ENCODE results near the gene PRUNE2.

PRUNE2 gene

DNA sequence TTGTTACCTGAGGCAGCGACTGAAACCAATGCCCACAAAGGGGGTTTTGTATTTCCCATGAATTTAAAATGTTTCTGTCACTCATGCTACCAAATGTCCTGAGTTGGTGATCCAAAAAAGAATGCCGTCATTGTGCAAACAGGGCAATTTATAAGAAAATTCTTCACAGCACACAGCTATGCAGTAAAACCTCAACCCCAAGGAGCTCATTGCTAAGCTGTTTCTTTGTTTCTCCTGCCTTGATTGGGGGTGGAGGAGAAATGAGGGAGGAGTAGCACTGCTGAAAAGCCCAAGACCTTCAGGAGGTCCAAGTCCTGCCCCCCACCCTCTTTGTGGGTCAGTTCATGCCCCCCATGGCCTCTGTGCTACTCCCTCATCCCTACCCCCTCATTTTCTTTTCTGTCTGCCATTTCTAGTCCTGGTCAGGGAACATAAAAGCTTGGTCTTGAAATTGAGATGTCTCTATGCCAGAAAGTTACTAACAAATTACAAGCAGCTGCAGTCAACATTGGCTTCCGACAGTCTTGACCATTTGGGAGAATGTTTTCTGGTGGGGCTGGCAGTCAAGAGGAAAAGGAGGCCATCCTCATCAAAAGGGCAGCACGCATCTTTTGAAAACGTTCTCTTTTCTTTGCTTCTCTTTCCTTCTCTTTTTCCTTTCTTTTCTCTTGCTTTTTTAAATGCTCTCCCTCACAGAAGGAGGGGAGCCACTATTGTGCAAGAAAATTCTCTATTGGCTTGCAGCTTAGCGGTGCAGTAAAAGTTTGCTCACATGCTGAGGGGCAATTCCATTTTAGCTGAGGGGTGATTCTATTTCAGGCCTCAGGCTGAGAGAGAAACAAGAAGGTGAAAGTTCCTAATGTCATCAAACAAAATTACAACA is 313.6 kb downstream of the PRUNE2 start:
- DNase-seq = no peak

DNA sequence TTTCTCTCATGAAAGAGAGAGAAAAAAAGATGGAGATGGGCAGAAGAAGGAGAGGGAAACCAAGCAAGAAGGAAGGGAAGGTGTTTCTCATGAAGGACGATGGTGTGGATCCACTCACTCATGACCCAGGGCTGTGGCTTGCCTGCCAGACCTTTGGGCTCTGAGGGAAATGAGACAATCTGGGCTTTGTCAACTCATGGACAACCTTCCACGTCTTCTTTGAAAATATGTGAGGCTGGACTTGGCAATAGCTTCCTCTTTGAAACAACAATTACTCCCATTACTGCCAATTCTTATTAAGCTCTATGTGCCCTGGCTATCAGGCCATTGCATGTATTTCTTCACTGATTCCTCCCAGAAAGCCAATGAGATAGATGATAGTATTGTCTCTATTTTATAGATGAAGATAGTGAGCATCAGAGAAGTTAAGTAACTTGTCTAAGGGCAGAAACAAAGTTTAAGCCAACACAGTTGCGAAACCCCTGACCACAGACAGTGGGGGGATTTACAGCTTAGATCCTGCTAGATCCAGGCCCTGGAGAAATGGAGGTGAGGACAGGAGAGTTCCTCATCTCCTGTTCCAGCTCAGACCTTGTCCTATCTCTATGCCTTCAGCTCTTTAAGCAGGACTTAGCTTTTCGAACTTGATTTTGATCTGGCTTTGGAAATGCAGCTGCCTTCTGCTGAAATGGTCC is 314.5 kb downstream of the PRUNE2 start:
- DNase-seq = no peak

DNA sequence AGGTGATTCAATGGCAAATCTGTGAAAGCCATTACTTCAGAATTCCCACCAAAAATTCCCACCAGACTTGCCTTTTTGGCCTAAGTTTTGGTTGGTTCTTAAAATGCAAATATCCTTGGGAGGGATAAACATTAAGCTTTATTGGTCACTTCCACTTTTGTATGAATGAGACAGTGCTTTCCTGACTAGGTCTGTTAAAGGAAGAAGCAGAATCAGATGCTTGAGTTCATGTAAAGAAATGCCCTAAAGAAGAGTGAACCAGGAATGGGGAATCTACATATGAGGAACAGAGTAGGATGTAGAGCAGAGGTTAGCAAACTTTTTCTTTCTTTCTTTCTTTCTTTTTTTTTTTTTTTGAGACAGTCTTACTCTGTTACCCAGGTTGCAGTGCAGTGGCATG is 317.6 kb downstream of the PRUNE2 start:
- no peak for DNase-seq

DNA sequence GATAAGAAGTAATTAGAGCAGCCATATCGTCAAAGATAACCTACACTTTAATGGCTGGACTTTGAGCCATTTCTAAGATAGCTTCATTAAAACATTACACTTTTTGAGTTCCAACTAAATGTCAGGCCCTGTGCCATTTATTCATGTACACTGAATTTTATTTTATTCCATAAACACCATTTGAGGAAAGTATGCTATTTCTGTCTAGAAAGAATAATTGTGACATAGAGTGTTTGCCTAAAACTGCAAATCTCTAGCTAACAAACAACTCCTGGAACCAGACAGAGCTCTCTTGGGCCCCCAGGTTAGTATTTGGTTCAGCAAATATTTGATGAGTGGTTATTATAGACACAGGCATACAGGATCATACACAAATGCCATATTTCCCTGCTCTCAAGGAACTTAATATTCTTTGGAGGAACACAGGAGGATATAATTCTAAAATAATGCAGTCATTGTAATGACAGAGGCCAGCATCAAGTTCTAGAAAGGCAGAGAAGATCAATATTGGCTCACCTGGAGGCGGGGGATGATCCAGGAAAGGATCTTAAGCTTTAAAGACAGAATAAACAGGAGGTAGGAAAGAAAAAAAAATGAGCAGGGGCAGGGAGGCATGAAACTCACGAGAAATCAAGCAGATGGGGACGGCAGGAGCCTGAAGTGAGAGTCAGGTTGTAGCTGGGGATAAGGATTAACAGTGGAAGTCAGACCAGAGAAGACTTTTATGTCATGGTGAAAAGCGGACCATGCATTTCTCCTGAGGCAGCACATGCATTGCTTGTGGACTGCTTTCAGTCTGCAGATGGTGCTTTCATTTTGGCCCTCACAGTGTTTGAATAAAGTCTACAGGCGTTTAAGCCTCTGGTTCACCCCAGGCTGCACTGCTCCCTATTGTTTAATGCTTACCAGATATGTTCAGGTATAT is 319.3 kb downstream of the PRUNE2 start:
- DNase-seq = no peak

DNA sequence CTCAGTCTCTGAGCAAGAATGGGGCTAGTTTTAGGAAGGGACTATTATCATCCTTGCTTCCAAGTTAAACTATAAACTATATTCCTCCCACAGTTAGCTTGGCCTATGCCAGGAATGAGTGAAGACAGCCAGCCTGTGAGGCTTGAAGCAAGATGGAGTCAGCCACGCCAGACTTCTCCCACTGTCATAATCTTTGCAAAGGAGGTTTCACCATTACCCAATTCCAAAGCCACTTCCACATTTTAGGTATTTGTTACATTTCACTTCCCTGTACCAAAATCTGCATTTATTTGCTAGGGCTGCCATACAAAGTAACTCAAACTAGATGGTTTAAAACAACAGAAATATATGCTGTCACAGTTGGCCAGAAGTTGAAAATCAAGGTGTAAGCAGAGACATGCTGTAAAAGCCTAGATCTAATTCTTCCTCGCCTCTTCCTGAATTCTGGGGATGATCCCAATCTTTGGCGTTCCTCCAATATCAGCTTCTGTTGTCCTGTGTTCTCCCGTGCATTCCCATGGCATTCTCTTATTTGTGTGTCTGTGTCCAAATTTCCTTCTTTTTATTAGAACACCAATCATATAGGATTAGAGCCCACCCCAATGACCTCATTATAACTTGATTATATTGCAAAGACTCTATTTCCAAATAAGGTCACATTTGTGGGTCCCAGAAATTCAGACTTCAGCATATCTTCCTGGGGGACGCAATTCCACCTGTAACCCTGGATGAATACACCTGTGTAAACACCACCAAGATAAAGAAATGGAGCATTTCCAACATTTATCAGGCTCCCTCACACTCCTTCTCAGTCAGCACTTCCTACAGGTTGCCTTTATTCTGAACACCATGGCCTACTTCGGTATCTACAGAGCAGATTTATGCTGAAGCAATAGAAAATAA is 320.2 kb downstream of the PRUNE2 start:
- DNase-seq = no peak

DNA sequence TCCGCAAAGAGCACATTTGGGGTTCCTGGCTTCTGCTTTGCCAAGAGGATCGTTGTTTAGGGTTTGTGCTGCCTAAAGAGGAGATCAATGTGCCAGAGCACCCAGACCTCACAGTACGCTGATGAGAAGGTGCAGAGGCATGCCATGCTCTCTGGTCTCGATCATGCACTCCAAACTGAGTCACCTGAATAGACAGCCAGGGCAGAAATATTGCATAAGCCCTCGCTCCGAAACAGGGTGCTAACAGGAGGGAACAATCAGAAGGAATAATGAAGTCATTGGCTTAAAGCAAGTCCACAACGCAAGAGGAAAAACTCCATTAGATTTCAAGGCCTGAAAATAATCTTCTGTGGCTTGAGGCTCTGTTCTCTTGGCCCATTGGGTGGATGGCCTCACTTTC is 322.7 kb downstream of the PRUNE2 start:
- no peak for DNase-seq

DNA sequence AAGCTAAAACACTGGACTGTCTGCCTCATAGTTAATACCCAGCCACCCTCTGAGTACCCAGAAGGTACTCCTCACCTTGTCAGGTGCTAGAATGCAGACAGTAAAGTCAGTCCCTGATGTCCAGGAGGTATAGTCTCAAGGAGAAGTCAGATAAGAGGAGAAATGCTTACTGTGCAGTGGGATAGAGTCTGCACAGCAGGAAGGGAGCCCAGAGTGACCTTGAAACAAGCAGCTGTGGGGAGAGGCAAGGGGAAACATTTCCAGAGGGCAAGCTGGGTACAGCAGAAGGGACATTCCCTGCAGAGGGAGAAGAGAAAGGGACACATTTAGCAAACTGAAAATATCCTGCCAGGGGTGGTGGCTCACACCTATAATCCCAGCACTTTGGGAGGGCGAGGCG is 324.2 kb downstream of the PRUNE2 start:
- no peak for DNase-seq

DNA sequence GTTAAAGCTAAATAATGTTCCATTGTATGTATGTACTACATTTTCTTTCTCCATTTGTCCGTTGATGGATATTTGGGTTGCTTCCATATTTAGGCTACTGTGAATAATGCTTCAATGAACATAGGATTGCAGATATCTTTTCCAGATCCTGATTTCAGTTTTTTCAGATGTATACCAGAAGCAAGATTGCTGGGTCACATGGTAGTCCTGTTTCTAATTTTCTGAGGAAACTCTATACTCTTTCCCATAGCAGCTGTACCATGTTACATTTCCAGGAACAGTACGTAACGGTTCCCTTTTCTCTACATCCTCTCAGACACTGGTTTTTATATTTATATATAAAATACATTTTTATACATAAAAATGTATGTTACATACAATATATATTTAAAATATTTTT is 325.1 kb downstream of the PRUNE2 start:
- no peak for DNase-seq

DNA sequence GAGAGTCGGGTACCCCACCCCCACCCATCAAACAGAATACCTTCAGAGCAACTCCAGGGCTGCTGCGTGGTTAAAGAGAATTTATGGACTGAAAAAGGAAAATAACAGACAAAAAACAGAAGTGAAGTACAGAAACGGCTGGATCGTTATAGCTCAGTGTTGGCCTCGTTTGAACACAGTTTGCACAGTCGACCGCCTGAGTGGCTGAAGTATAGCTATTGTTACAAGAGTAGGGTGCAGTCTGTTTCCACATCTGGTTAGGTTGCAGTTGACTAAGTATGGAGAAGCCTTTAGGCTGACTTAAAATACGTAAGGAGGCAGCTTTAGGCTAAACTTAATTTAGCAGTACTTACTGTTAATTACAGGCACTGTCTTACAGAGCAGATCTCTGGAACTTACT is 325.7 kb downstream of the PRUNE2 start:
- no peak for DNase-seq

DNA sequence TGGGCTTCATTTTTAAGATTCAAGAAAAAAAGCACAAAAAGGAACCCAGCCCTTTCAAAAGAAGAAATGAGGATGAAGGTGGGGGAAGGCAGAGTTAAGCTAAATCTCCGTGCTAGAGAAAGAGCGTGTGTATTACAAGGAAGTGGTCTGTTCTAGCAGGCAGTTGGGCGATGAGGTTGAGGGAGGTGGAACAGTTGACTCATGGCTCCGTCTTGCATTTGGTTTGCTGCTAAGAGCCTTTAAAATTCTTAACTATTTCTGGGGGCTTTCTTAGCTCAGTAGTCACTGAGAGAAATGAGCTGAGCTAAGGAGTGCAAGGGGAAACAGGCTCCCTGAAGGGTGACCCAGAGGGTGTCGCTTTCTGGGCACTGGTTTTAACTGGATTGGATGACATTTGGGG is 329.6 kb downstream of the PRUNE2 start:
- no peak for DNase-seq

DNA sequence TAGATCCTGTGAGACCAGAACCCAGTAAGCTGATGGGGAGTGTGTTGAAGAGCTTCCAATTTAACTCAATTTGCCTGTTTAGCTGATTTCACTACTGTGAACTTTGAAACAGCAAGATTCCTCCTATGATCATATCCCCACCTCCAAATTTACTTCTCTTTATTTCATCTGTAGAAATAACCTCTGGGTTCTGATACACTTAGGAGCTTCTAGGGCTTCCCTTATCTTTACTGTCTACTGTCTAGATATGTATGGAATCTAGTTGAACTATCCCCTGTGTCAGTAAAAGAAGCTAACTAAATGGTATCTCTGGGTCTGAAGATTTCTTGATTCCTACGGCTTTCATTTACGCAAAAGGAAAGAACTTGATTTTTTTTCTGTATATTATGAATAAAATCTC is 330.2 kb downstream of the PRUNE2 start:
- no peak for DNase-seq

DNA sequence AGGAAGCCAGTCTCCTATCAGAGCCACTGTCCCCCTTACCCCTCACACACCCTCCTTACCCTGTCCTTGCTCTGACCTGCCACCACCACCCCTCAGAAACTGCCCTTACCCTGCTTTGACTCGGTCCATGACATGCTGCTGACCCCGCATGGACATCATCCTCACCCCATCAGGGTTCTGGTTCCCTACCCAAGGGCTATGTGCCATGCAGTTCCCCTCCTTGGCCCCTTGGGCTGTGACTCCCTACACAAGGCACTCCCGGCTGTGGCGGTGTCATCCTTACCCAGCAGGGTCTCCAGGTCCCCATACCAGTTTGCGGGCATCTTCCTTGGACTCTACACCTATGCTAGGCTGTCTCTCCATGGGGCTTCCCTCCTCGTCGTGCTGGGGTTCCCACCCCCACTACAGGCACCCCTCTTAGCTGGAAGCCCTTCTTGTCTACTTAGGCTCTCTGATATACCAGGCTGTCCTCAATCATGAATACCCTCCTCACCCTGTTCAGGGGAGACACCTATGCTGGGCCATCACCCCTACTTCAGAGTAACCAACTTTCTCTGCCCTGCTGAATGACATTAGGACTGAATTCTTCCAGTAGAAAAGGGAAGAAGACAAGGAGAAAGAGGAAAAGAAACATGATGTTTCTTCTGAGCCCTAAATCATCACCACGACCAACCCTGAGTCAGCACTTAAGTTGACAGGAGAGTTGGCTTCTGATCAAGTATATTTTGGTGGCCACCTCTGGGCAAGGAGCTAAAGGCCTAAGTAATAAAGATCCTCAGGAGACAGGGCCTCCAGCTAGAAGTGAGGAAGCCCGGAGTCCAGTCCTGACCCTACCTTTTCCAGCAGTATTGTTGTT is 331.8 kb downstream of the PRUNE2 start:
- no peak for DNase-seq

DNA sequence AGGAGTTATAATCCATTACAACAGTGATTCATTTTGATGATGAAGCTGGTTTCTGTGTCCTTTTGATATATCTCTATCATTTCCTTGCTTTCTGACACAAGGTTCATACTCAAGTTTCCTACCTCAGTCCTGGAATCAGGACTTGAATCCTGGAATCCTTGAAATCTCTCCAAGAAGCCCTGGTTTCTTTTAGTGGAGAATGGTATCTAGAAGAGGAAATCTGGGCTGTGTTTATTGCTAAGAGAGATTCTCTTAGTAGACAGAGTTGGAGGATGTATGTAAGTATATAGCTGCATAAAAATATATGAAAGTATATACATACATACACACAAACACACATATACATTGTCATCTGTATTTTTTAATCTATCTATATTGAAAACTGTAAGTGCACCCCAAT is 332.5 kb downstream of the PRUNE2 start:
- no peak for DNase-seq

DNA sequence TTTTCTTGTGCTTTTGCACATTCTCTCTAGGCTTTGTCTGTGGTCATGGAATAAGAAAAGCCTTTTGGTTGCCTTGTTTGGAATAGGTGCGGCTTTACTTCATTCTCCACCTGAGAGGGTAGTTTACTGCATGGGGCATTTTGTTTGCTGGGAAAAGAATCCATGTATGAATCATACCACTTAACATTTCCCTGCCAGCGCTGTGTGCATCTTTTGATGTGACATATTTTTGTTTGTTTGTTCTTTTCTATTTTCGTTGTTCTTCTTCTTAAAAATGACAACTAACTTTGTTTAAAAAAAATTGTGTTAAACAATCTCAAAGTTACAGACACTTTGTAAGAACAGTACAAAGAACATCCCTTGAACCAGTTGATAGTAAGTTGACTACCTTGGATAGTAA is 333.8 kb downstream of the PRUNE2 start:
- no peak for DNase-seq

DNA sequence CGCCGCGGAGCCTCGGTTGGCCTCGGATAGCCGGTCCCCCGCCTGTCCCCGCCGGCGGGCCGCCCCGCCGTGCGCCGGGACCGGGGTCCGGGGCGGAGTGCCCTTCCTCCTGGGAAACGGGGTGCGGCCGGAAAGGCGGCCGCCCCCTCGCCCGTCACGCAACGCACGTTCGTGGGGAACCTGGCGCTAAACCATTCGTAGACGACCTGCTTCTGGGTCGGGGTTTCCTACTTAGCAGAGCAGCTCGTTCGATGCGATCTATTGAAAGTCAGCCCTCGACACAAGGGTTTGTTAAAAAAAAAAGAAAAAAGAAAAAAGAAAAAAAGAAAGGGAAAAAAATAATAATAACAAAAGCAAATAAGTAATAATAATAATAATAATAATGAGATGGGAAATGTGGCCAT is 334.2 kb downstream of the PRUNE2 start:
- no peak for DNase-seq

DNA sequence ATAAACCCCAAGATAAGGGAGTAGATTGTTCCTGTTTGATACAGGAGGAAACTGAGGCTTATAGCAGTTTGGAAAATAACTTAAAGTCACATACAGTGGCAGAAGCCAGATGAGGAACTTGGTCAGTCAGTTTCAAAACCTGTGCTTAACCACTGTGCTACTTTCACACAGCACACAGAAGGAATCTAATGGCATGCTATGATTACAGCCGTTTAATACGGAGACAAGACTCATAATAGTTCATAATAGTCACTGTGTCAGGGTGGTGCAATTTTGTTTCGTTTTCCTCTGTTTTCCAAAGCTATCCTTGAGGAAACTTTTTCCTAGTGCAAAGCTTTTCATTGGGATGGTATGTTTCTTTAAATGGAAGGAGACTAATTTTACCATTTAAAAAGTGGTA is 334.6 kb downstream of the PRUNE2 start:
- DNase-seq = no peak

DNA sequence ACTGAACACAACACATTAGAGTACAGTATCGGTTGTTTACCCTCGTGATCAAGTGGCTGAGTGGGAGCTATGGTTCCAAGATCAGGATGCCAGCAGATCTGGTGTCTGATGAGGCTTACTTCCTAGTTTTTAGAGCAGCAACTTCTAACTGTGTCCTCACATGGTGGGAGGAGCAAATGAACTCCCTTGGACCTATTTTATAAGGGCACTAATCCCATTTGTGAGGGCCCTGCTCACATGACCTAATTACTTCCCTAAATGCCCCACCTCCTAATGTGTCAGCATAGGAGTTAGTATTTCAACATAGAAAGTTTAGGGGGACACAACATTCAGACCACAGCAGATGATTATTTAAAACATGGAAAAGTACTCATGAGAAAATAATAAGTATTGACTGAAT is 335.1 kb downstream of the PRUNE2 start:
- no peak for DNase-seq

DNA sequence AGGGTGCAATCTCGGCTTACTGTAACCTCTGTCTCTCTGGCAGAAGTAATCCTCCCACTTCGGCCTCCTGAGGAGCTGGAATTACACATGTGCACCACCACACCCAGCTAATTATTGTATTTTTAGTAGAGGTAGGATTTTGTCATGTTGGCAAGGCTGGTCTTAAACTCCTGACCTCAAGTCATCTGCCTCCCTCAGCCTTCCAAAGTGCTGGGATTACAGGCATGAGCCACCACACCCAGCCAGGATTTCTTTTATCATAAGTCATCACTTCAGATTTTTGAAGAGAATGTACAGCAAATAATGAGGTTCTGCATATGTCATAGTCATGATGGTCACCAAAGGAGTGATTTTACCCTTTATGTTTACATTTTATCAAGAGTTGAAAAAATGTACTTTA is 338.8 kb downstream of the PRUNE2 start:
- no peak for DNase-seq

DNA sequence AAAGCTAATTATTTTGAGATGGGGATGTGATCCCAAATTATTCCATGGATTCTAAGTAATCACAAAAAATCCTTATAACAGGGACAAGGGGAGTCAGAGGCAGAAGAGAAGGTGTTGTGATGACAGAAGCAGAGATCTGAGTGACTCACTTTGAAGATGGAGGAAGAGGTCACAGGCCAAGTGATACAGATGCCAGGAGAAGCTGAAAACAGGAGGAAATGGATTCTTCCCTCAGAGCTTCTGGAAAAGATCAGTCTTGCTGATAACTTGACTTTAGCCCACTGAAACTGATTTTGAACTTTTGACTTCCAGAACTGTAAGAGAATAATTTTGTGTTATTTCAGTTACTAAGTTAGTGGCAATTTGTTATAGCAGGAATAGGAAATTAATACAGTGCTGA is 341.6 kb downstream of the PRUNE2 start:
- DNase-seq = no peak

DNA sequence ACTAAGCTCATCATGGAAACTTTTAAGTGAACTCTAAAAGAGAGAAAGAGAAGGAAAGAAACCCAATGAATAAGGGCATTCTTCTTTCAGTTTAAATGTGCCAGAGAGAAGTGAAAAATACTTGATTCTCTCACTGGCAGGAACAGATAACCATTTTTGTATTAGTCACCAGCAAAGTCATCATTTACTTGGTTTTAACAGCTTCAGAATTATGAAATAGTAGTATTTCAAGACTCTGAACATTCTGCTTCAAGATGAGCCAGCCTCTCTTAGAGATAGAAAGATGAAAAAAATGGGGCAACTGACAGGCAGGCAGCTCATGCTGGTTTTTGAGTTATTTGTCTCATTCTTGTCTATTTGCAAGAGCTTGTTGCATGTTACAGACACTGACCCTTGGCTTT is 343.4 kb downstream of the PRUNE2 start:
- no peak for DNase-seq

DNA sequence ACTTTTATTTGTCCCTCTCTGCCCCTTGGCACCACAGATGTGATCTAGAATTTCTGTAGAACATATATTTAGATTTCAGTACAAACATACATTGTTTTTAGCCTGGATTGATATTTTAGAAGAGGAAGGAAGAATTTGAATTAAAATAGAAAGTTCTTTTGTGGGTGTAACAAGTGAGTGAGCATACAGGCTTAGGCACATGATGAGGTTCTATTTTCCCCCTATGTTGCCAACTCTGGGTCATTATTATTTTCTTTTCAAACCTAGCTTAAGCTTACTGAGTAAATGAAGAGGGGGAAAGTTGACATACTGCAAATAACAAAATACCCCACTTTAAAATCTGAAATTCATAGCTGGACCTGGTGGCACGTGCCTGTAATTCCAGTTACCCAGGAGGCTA is 344.0 kb downstream of the PRUNE2 start:
- no peak for DNase-seq
